Measurements from ENCODE around the gene PAFAH2.

Gene PAFAH2

GRCh38 chr1:26031611-26032220, 33.9 kb upstream of the PAFAH2 start:
- no peak for TF ChIP-seq CTCF (IDR thresholded peaks at IDR 0.05; ENCODE audit: low read depth, low read length, missing control alignments)
- no peak for DNase-seq (ENCODE audit: low read depth)
- H3K4me3 ChIP-seq (ENCODE audit: low read depth, low read length): no peak overlapping the region
- in situ Hi-C loops (cut with HindIII; ENCODE audit: low sequenced_read_pairs): no loop called here

- in situ Hi-C loops (cut with HindIII; ENCODE audit: low sequenced_read_pairs): no loop called here
- no peak for TF ChIP-seq CTCF (IDR thresholded peaks at IDR 0.05; ENCODE audit: low read depth, low read length, missing control alignments)
- H3K4me3 ChIP-seq (ENCODE audit: low read depth, low read length): no peak overlapping the region
- no peak for DNase-seq (ENCODE audit: low read depth)
Measured at GRCh38 chr1:26031196-26031595, 33.3 kb upstream of the PAFAH2 start.

GRCh38 chr1:26029864-26030481, 32.1 kb upstream of the PAFAH2 start:
- DNase-seq (ENCODE audit: low read depth): no peak
- no peak for TF ChIP-seq CTCF (IDR thresholded peaks at IDR 0.05; ENCODE audit: low read depth, low read length, missing control alignments)
- in situ Hi-C loops (cut with HindIII; ENCODE audit: low sequenced_read_pairs): no loop called here
- no peak overlapping the region for H3K4me3 ChIP-seq (ENCODE audit: low read depth, low read length)

- H3K4me3 ChIP-seq (ENCODE audit: low read depth, low read length): no peak overlapping the region
- TF ChIP-seq CTCF (IDR thresholded peaks at IDR 0.05; ENCODE audit: low read depth, low read length, missing control alignments): no peak
- in situ Hi-C loops (cut with HindIII; ENCODE audit: low sequenced_read_pairs): no loop called here
- no peak for DNase-seq (ENCODE audit: low read depth)
Measured at GRCh38 chr1:26029054-26029863, 31.4 kb upstream of the PAFAH2 start.

GRCh38 chr1:26028490-26028980, 30.7 kb upstream of the PAFAH2 start:
- no peak overlapping the region for H3K4me3 ChIP-seq (ENCODE audit: low read depth, low read length)
- TF ChIP-seq CTCF (IDR thresholded peaks at IDR 0.05; ENCODE audit: low read depth, low read length, missing control alignments): no peak
- no peak for DNase-seq (ENCODE audit: low read depth)
- in situ Hi-C loops (cut with HindIII; ENCODE audit: low sequenced_read_pairs): no loop called here

- no peak overlapping the region for H3K4me3 ChIP-seq (ENCODE audit: low read depth, low read length)
- in situ Hi-C loops (cut with HindIII; ENCODE audit: low sequenced_read_pairs): no loop called here
Measured at GRCh38 chr1:26027716-26028489, 30.0 kb upstream of the PAFAH2 start.

More at GRCh38 chr1:26027716-26028489, 30.0 kb upstream of the PAFAH2 start:
- TF ChIP-seq CTCF (IDR thresholded peaks at IDR 0.05; ENCODE audit: low read depth, low read length, missing control alignments): no peak
- no peak for DNase-seq (ENCODE audit: low read depth)
